Transverse colon (tissue), 4 donors: ENCODE measurements around the gene RAB10. TPM values are rescaled to one million over a fixed set of nuclear protein-coding genes. Genes with fewer than 3 reads are reported as not detected.
A peak's percentile ranks its signal among the peaks of the same experiment; 100 is the strongest.

Experiments used
- DNase-seq: peaks from one replicate; pipeline ENCODE4 v3.0.0-alpha.2; 2019
- H3K27ac ChIP-seq, 4 donors: fragments of 200-600 bp; sonication (generic); 2 replicates each; pipeline ENCODE4 v1.5.1; 2016 to 2018; ENCODE audit warnings: inconsistent platforms in 4 of 4
- H3K27me3 ChIP-seq: fragments of 200-600 bp; sonication (generic); 2 replicates; pipeline ENCODE4 v1.5.1; 2017; ENCODE audit warnings: inconsistent platforms
- H3K36me3 ChIP-seq, 4 donors: fragments of 200-600 bp; sonication (generic); 2 replicates each; pipeline ENCODE4 v1.5.1; 2017 to 2019; ENCODE audit warnings: inconsistent platforms in 4 of 4
- H3K4me1 ChIP-seq, 4 donors: fragments of 200-600 bp; sonication (generic); 2 replicates each; pipeline ENCODE4 v1.5.1; 2017 to 2020; ENCODE audit warnings: inconsistent platforms in 4 of 4
- H3K4me3 ChIP-seq, 4 donors: fragments of 200-600 bp; sonication (generic); 1 replicate in 1 of 4; 2 replicates in 3 of 4; pipeline versions ENCODE4 v1.5.1 to v1.6.1; 2017 to 2019; ENCODE audit warnings: inconsistent platforms in 4 of 4
- H3K9me3 ChIP-seq, 2 donors: fragments of 200-600 bp; sonication (generic); 2 replicates each; pipeline ENCODE4 v1.5.1; 2017 to 2019; ENCODE audit warnings: inconsistent platforms in 2 of 2
- CTCF ChIP-seq, 5 experiments: fragments of 200-600 bp in 3 of 5; fragments of 450-650 bp in 2 of 5; sonication (generic) in 3 of 5; IDR thresholded peaks; 1 replicate in 2 of 5; 2 replicates in 3 of 5; pipeline ENCODE4 v1.5.1; 2016 to 2017; ENCODE audit warnings: antibody characterized with exemption in 5 of 5, inconsistent platforms in 3 of 5, mild to moderate bottlenecking in 2 of 5, moderate library complexity in 1 of 5
- EP300 ChIP-seq: sonication (generic); formaldehyde crosslinking; IDR thresholded peaks from one replicate; pipeline ENCODE4 v1.6.1; 2017; ENCODE audit warnings: antibody characterized with exemption, low read depth
- POLR2A ChIP-seq: fragments of 450-650 bp; IDR thresholded peaks from one replicate; pipeline ENCODE4 v1.6.1; 2016; ENCODE audit warnings: antibody characterized with exemption, mild to moderate bottlenecking, moderate library complexity
- POLR2AphosphoS5 ChIP-seq, 3 donors: sonication (generic); formaldehyde crosslinking; IDR thresholded peaks; one replicate each; pipeline ENCODE4 v1.6.1; 2016; ENCODE audit warnings: antibody characterized with exemption in 3 of 3
- WGBS, 2 donors: methylation state at CpG; one replicate each; pipeline ENCODE4 v1.1.5; 2018; ENCODE audit warnings: low coverage in 1 of 2; 5-methylcytosine and 5-hydroxymethylcytosine counted together
- in situ Hi-C, 4 donors: fragments of 200-750 bp; cut with MboI; loops; one replicate each; pipeline versions ENCODE4 v1.15.0 to v1.15.1; 2017; ENCODE audit warnings: low sequenced_read_pairs in 3 of 4, low pct_ligation_motif_present in 1 of 4, low pct_unique_long_range_greater_than_20kb in 1 of 4
- intact Hi-C: fragments of 100-400 bp; cut with DNase I; formaldehyde crosslinking; loops from one replicate; pipeline ENCODE4 v1.15.1; 2023; ENCODE audit warnings: low total_unique reads
- total RNA-seq, 4 donors: library from RNA; depleted of rRNA; stranded (reverse); fragments of >200 nt; gene quantifications; one replicate each; pipeline ENCODE4 v1.1.0, GENCODE V29; 2016

Gene RAB10
- total RNA-seq, 4 donors from 2014 or later = 99.5 to 150 (median 144) TPM

GRCh38 chr2:26064846-26065245 lies 31.0 kb downstream of the RAB10 start:
- DNase-seq = no peak
- in situ Hi-C loops (no loop called here), intact Hi-C loops (no loop called here)
- Histone ChIP-seq H3K4me3 (no peak overlapping the region), H3K9me3 (no peaks in the 10 kb centered on the region), H3K27me3 (no peaks in the 10 kb centered on the region), H3K36me3 (peaks cover 0 to 7% (median 0%) of the 10 kb centered on the region in 4 donors), H3K27ac (peak overlapping the region in 1 of 4 donors; percentile 1), H3K4me1 (peaks cover 7 to 33% (median 30%) of the 10 kb centered on the region in 4 donors)
- WGBS, 2 donors = 95% methylated on average over 4 of the region's 4 CpGs; no CpG with 5 or more reads in 1 of the 2 donors
- TF ChIP-seq POLR2A (no peak), EP300 (no peak), CTCF (IDR thresholded peaks at IDR 0.05) (no peak), POLR2AphosphoS5 (IDR thresholded peaks at IDR 0.05) (no peak)

- H3K4me3 ChIP-seq = no peak overlapping the region
- peak overlapping the region in 1 of 4 donors; percentile 46 for H3K27ac ChIP-seq
- no peaks in the 10 kb centered on the region for H3K9me3 ChIP-seq
- no peaks in the 10 kb centered on the region for H3K36me3 ChIP-seq
- no peaks in the 10 kb centered on the region for H3K27me3 ChIP-seq
- intact Hi-C loops = no loop called here
- no peak for TF ChIP-seq EP300
- H3K4me1 ChIP-seq = peaks cover 7 to 45% (median 32%) of the 10 kb centered on the region in 4 donors
- WGBS, 2 donors = 81 to 100% methylated on average over 1 of the region's 1 CpG
- in situ Hi-C loops = no loop called here
- no peak for DNase-seq
Measured at GRCh38 chr2:26067186-26067974, 33.5 kb downstream of the RAB10 start.

- Histone ChIP-seq H3K27ac (peak overlapping the region in 3 of 4 donors; percentile 25 to 53 (median 46)), H3K4me3 (no peak overlapping the region), H3K36me3 (no peaks in the 10 kb centered on the region), H3K4me1 (peaks cover 7 to 51% (median 38%) of the 10 kb centered on the region in 4 donors), H3K27me3 (no peaks in the 10 kb centered on the region), H3K9me3 (no peaks in the 10 kb centered on the region)
- no peak for DNase-seq
- in situ Hi-C loops = no loop called here
- whole genome bisulfite sequencing, 2 donors = 56 to 71% methylated on average over 2 to 3 of the region's 3 CpGs
- intact Hi-C loops = no loop called here
- TF ChIP-seq EP300 (no peak), CTCF (IDR thresholded peaks at IDR 0.05) (no peak), POLR2A (no peak), POLR2AphosphoS5 (IDR thresholded peaks at IDR 0.05) (no peak)
Measured at GRCh38 chr2:26067980-26068507, 34.2 kb downstream of the RAB10 start.

- H3K27me3 ChIP-seq = no peaks in the 10 kb centered on the region
- no peaks in the 10 kb centered on the region for H3K9me3 ChIP-seq
- in situ Hi-C loops = no loop called here
- peak; percentile 18 for DNase-seq
- no peak for TF ChIP-seq POLR2A
- WGBS, 2 donors = 8 to 12% methylated on average over 4 of the region's 4 CpGs
- peaks cover 14 to 58% (median 44%) of the 10 kb centered on the region in 4 donors for H3K4me1 ChIP-seq
- H3K36me3 ChIP-seq = no peaks in the 10 kb centered on the region
- intact Hi-C loops = no loop called here
- H3K4me3 ChIP-seq = no peak overlapping the region
- peak overlapping the region in 3 of 4 donors; percentile 25 to 53 (median 46) for H3K27ac ChIP-seq
Measured at GRCh38 chr2:26068602-26069298, 34.9 kb downstream of the RAB10 start.

GRCh38 chr2:26070730-26071129 lies 36.8 kb downstream of the RAB10 start:
- DNase-seq = no peak
- H3K4me3 ChIP-seq = no peak overlapping the region
- H3K9me3 ChIP-seq = no peaks in the 10 kb centered on the region
- no peaks in the 10 kb centered on the region for H3K27me3 ChIP-seq
- intact Hi-C loops = no loop called here
- in situ Hi-C loops = no loop called here
- H3K36me3 ChIP-seq = no peaks in the 10 kb centered on the region
- TF ChIP-seq POLR2AphosphoS5 (IDR thresholded peaks at IDR 0.05) (no peak), CTCF (IDR thresholded peaks at IDR 0.05) (no peak), EP300 (no peak), POLR2A (no peak)
- peaks cover 23 to 67% (median 52%) of the 10 kb centered on the region in 4 donors for H3K4me1 ChIP-seq
- no peak overlapping the region for H3K27ac ChIP-seq
